HG03108 (cell line): ENCODE measurements around the gene RAPH1.
A peak's percentile ranks its signal among the peaks of the same experiment; 100 is the strongest.

ENCODE experiments used
- ATAC-seq: cut with Tn5 transposase; IDR thresholded peaks from one replicate; pipeline ENCODE4 v1.9.1; 2021; ENCODE audit warnings: moderate library complexity; ENCODE audit not compliant: unreplicated experiment

RAPH1 gene

GRCh38 chr2:203535078-203535783, at the start of gene RAPH1:
RAPH1 (minus strand) TSS chr2:203535301; CDS start chr2:203495353, 39,948 bp downstream.
- peak; percentile 73 for ATAC-seq

GRCh38 chr2:203584784-203585183, 49.7 kb upstream of the RAPH1 start:
- ATAC-seq = no peak

- ATAC-seq = peak; percentile 63
These were observed 48.6 kb upstream of the RAPH1 start for GRCh38 chr2:203583701-203584100.

GRCh38 chr2:203583084-203583695, 48.1 kb upstream of the RAPH1 start:
- no peak for ATAC-seq

- ATAC-seq = no peak
These were observed 47.4 kb upstream of the RAPH1 start for GRCh38 chr2:203582468-203582867.

- no peak for ATAC-seq
These were observed 45.7 kb upstream of the RAPH1 start for GRCh38 chr2:203580844-203581243.

GRCh38 chr2:203579730-203580129, 44.6 kb upstream of the RAPH1 start:
- ATAC-seq = no peak

- peak; percentile 88 for ATAC-seq
These were observed 43.9 kb upstream of the RAPH1 start for GRCh38 chr2:203578759-203579643.

GRCh38 chr2:203574824-203575223, 39.7 kb upstream of the RAPH1 start:
- ATAC-seq = no peak

GRCh38 chr2:203572316-203572715, 37.2 kb upstream of the RAPH1 start:
- no peak for ATAC-seq

GRCh38 chr2:203569677-203570316, 34.7 kb upstream of the RAPH1 start:
- no peak for ATAC-seq

- ATAC-seq = no peak
These were observed 32.6 kb upstream of the RAPH1 start for GRCh38 chr2:203567691-203568090.

GRCh38 chr2:203566161-203566560, 31.1 kb upstream of the RAPH1 start:
- no peak for ATAC-seq

GRCh38 chr2:203565076-203565475, 30.0 kb upstream of the RAPH1 start:
- ATAC-seq = no peak

- ATAC-seq = no peak
These were observed 27.2 kb upstream of the RAPH1 start for GRCh38 chr2:203562268-203562667.

GRCh38 chr2:203559641-203560040, 24.5 kb upstream of the RAPH1 start:
- ATAC-seq = no peak

- no peak for ATAC-seq
These were observed 18.7 kb upstream of the RAPH1 start for GRCh38 chr2:203553784-203554183.

GRCh38 chr2:203551778-203552177, 16.7 kb upstream of the RAPH1 start:
- no peak for ATAC-seq

GRCh38 chr2:203550266-203550665, 15.2 kb upstream of the RAPH1 start:
- no peak for ATAC-seq

GRCh38 chr2:203549406-203549805, 14.3 kb upstream of the RAPH1 start:
- no peak for ATAC-seq

- ATAC-seq = no peak
These were observed 13.8 kb upstream of the RAPH1 start for GRCh38 chr2:203548887-203549286.
